ENCODE data around the gene ZNF335.

ZNF335 gene

GRCh38 chr20:45950330-45950646, 21.7 kb downstream of the ZNF335 start:
- DNase-seq = no peak

GRCh38 chr20:45949542-45950329, 22.3 kb downstream of the ZNF335 start:
- DNase-seq = no peak

DNA sequence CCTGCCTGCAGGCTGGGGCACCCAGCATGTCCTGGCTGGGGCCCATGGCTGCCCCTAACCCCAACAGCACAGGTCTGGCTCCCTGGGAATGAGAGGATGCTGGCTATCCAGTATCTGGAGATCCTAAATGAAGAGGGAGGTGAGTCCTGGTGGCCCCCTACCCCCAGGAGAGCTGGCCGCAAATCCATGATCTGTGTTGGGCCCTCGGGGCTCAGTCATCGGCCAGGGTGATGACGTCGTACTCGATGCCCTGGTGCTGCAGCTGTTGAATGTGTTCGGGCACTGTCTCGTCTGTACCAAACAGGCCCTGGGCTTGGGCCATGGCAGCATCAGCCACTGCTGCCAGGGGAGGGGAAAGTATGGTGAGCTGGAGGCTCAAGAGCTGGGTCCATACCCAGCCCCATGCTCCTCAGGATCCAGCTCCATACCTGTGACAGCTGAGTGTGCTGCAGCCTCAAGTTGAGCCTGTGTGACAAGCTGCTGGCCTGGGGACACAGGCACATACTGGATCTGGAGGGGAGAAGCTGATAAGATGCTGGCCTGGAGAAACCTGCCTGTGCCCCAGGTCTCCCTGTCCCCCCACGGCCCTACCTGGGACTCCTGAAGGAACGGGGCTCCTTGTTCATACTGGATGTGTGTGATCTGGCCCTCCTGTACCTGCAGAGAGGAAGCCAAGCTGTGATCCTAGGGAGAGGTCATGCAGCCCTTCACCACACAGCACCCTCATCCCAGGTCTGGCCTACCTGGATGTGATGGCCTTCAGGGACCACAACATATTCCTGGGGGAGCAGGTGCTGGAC, 23.1 kb downstream of the ZNF335 start:
- no peak for DNase-seq

DNA sequence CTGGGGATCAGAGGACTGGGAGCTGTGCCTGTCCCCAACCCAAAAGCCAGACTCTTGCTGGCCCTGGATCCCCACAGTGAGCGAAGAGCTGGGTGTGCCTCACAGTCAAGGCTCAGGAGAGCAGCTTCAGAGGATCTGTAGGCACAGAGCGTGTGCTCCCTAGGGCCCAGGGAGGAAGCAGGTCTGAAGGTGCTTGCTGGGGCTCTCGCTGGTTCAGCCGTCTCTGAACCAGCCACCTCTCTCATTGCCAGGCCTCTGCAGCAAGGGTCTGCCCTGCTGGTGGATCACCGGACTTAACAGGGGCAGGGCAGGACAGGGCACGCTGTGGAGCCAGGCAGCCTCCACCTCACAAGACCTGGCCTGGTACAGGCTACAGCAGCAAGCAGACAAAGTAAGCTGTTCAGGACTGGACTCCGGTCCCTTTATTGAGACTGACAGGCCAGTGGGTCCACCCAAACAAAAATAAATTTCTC, 23.7 kb downstream of the ZNF335 start:
- no peak for DNase-seq

GRCh38 chr20:45947110-45947866, 24.7 kb downstream of the ZNF335 start:
- no peak for DNase-seq

DNA sequence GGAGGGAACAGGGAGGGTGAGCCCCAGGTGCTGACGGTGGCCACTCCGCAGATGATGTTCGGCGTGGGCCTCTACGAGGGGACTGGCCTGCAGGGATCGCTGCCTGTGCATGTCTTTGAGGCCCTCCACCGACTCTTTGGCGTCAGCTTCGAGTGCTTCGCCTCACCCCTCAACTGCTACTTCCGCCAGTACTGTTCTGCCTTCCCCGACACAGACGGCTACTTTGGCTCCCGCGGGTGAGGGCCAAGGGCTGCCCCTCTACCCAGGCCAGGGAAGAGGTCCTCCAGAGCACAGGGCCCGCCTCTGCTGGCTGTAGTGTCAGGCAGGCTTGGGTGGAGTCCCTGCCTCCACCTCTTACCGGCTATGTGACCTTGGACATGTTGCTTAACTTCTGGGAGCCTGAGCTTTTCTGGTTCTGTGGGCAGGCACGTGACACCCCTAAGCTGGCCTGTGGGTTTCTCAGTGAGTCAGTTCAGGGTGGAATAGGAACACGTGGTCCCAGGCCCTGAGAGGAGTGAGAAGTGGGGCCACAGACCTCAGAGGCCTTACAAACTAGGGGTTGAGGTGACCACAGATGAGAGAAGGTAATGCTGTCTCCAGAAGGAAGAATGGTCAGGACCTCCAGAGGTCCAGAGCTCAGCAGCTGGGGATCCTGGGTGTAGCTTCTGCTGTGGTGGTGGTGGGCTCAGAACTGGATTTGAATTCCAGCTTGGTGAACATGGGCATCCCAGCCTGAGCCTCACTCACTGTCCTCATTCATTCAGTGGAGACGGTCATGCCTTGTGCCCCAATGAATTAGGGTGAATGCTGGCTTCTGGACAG, 25.6 kb downstream of the ZNF335 start:
- no peak for DNase-seq

- no peak for DNase-seq
These were observed 26.3 kb downstream of the ZNF335 start for GRCh38 chr20:45945678-45946148.

- DNase-seq = no peak
These were observed 26.9 kb downstream of the ZNF335 start for GRCh38 chr20:45944965-45945677.

DNA sequence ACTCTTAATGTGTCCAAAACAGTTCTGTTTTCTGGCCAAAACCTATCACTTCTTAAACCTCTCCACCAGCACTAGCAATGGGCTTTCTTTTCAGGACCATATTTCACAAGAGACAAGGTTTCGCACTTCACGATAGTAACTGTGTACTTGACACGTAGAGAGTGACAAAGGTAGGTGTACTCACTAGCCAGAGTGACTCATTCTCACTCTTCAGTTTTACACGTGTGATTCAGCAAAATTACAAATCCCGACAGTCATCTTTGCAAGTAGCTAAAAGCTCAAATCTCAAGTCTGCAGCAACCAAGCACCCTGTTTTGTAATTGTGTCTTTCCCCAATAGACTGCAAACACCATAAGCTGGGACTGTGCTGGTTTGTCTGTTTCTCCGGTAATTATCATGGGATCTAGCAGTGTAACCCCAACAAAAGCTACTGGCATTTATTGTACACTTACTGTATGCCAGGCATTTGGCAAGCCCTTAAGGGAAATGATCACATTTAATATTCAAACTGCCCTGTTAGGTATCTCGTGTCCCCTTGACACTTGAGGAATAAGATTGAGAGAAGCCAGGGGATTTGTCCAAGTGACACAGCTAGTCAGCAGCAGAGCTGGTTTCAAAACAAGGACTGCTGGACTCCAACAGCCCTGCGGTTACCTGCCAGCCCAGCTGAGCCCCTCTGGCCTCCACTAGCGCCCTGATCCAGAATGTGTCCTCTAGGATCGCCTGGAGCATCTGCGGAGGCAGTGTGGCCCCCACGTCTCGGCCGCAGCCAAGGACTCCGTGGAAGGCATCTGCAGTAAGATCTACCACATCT, 27.6 kb downstream of the ZNF335 start:
- no peak for DNase-seq

- DNase-seq = no peak
These were observed 28.4 kb downstream of the ZNF335 start for GRCh38 chr20:45943613-45944012.

GRCh38 chr20:45940469-45940868, 31.5 kb downstream of the ZNF335 start:
- DNase-seq = no peak

GRCh38 chr20:45940053-45940452, 31.9 kb downstream of the ZNF335 start:
- no peak for DNase-seq

DNA sequence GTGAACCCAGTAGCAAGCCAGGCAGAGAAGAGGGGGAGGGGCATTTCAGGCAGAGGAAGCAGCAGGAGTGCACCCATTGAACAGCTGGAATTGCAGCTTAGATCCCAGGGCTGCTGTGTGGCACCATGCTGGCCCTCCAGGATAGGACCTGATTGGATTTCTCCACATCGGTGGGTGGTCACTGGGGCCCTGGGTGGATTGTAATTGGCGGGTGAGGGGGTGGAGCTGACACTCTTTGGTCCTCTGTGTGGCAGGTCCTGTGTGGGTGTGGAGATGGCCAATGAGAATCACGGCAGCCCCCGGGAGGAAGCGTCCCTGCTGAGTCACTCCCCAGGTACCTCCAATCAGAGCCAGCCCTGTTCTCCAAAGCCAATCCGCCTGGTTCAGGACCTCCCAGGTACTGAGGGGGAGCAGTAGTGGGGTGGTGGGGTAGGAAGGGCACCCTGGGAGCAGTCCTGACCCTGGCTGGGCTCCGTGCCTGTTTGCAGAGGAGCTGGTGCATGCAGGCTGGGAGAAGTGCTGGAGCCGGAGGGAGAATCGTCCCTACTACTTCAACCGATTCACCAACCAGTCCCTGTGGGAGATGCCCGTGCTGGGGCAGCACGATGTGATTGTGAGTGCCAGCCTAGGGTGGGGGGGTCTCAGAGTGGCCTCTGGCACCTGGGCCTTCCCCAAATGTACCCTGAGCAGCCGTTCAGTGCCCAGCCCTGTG, 33.1 kb downstream of the ZNF335 start:
- DNase-seq = no peak

GRCh38 chr20:45937765-45938164, 34.2 kb downstream of the ZNF335 start:
- no peak for DNase-seq

GRCh38 chr20:45935416-45936046, 36.5 kb downstream of the ZNF335 start:
- DNase-seq = no peak

DNA sequence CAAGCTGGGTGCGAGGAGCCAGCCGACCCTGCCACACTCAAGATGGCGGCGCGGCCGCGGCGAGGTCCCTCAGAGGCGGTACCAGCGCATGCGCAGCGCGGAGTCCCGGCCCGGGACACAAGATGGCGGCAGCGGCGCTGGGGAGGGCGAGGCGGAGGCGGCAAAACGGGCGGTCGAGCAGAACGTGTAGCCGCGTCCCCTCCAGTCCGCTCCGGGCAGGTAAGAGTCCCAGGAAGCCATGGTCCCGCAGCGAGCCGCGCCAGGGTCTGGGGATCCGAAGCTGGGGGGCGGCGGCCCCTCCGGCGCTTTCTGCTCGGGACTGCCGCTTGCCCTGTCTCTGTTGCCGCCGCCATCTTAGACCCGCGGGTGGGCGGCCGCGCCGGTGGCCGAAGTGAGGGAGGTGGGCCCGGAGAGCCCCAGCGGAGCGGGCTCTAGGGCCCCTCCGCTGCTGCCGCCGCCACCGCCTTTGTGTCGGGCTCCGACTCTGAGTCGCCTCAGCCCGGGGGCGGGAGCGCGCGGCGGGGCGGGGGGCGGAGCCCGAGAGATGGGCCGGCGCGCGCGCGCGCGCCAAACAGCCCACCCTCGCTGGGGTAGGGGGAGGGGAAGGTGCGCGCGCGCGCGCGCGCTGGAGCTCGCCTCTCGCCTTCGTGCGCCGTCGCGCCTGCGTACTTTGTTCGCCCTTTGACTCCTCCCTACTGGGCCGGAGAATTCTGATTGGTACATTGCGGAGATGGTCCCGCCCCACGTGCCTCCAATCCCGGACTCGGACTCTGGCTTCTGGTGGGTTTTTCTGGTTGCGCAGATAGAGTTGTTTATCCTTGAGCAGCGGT, 37.2 kb downstream of the ZNF335 start, which contains the start of gene PCIF1:
TSS of gene PCIF1 (plus strand) at position 98 of the 830 bp plus-strand sequence. CDS start 4,317 bp downstream, outside the sequence.
- DNase-seq = peak; percentile 73

DNA sequence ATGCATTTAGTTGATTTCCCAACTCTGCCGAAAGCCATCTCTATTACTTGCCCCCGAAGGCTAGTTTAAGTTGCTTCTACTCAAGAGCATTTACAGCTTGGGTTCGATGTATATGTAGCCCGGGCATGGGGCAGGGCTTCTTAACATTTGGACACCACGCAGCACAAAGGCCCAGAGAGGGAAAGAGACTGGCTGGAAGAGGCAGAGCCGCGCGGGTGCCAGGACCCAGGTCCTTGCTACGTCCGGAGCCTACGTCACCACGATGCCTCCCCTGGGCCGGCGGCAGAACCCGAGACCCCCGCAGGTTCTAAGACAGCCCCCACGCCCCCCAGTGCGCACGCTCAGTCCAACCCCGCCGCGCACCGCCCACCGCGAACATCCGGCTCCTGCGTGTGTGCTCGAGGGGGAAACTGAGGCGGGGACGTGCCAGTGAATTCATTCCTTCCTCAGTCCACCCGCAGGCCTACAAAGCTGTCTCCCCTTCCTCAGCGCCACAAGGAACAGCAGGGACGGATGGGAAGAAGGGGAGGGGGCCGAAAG, 37.9 kb downstream of the ZNF335 start:
- DNase-seq = peak; percentile 33

Data from DMS79 treated with DMSO at 0.1 percent for 48 hours (cell line).